OCI-LY7 (cell line): ENCODE measurements around the gene UTS2B. TPM values are rescaled to one million over a fixed set of nuclear protein-coding genes. Genes with fewer than 3 reads are reported as not detected.

ENCODE experiments used
- BruUV-seq: library from RNA; stranded (reverse); fragments of 400-500 nt; replicated peaks from 2 replicates; lab custom pipeline; 2021; lab: Mats Ljungman, UMichigan
- CTCF ChIA-PET: fragments of 300-600 bp; sonication (Branson Sonifier 250); formaldehyde crosslinking; loops from one replicate; lab custom pipeline; 2022; ENCODE audit warnings: antibody characterized with exemption; ENCODE audit not compliant: unreplicated experiment; lab: Charles Lee
- POLR2A ChIA-PET: fragments of 300-600 bp; sonication (Branson Sonifier 250); formaldehyde crosslinking; loops from one replicate; lab custom pipeline; 2022; ENCODE audit warnings: antibody characterized with exemption; lab: Charles Lee
- DNase-seq: peaks from one replicate; pipeline ENCODE4 v3.0.0-alpha.2; 2015; ENCODE audit warnings: low spot score
- H2AFZ ChIP-seq: fragments of 200-600 bp; sonication (generic), shearing (Covaris generic); 2 replicates; pipeline ENCODE4 v1.6.1; 2014; ENCODE audit warnings: mild to moderate bottlenecking, antibody characterized with exemption, low read length, moderate library complexity
- H3K27ac ChIP-seq: fragments of 200-600 bp; sonication (generic); 2 replicates; pipeline ENCODE4 v1.5.1; 2014; ENCODE audit warnings: mixed run types, low read depth, mild to moderate bottlenecking, moderate library complexity, low read length, inconsistent platforms; ENCODE audit not compliant: poor library complexity, severe bottlenecking
- H3K36me3 ChIP-seq: fragments of 200-600 bp; sonication (generic); 2 replicates; pipeline ENCODE4 v1.6.1; 2014; ENCODE audit warnings: mild to moderate bottlenecking, antibody characterized with exemption, low read length, moderate library complexity, mixed read lengths; ENCODE audit not compliant: insufficient read depth
- H3K4me1 ChIP-seq: fragments of 200-600 bp; sonication (generic); 2 replicates; pipeline ENCODE4 v1.5.1; 2014; ENCODE audit warnings: mild to moderate bottlenecking, low read length; ENCODE audit not compliant: insufficient read depth, poor library complexity, severe bottlenecking
- H3K4me2 ChIP-seq: fragments of 200-600 bp; sonication (generic); 2 replicates; pipeline ENCODE4 v1.6.1; 2014; ENCODE audit warnings: mild to moderate bottlenecking, low read length
- H3K4me3 ChIP-seq: fragments of 200-600 bp; sonication (generic); 2 replicates; pipeline ENCODE4 v1.5.1; 2014; ENCODE audit warnings: mild to moderate bottlenecking, low read depth, low read length; ENCODE audit not compliant: poor library complexity, severe bottlenecking
- H3K79me2 ChIP-seq: fragments of 200-600 bp; sonication (generic); 2 replicates; pipeline ENCODE4 v1.6.1; 2016; ENCODE audit warnings: low read depth, mild to moderate bottlenecking, low read length, moderate library complexity, mixed read lengths; ENCODE audit not compliant: insufficient read depth
- H3K9me2 ChIP-seq: fragments of 200-600 bp; sonication (generic); 2 replicates; pipeline ENCODE4 v1.6.1; 2016; ENCODE audit warnings: mild to moderate bottlenecking, low read length, mixed read lengths; ENCODE audit not compliant: insufficient read depth
- H3K9me3 ChIP-seq: fragments of 200-600 bp; sonication (generic); 2 replicates; pipeline ENCODE4 v1.6.1; 2014; ENCODE audit warnings: mild to moderate bottlenecking, mixed run types, low read length, mixed read lengths
- H4K20me1 ChIP-seq: fragments of 200-600 bp; sonication (generic); 2 replicates; pipeline ENCODE4 v1.6.1; 2014; ENCODE audit warnings: mild to moderate bottlenecking, antibody characterized with exemption, low read length, moderate library complexity, mixed read lengths; ENCODE audit not compliant: insufficient read depth
- EZH2phosphoT487 ChIP-seq: fragments of 200-600 bp; sonication (generic); IDR thresholded peaks from 2 replicates; pipeline ENCODE4 v1.6.1; 2018; ENCODE audit warnings: low read depth, borderline replicate concordance, mild to moderate bottlenecking, mixed run types, antibody characterized with exemption, low read length, moderate library complexity, mixed read lengths
- intact Hi-C: fragments of 100-400 bp; cut with micrococcal nuclease; formaldehyde crosslinking; loops from one replicate; pipeline ENCODE4 v1.10.0; 2022; ENCODE audit not compliant: unreplicated experiment
- total RNA-seq, 2 experiments: library from RNA; depleted of rRNA in 1 of 2; stranded (reverse); fragments of >200 nt in 1 of 2; shearing (Covaris generic) in 1 of 2; gene quantifications; 2 replicates each; pipeline ENCODE4 v1.2.3, GENCODE V29; 2014 to 2022
- TF ChIP-seq, protein P1 (sequence below): fragments of 200-600 bp; sonication (generic); conservative IDR thresholded peaks from 2 replicates; pipeline ENCODE4 v1.5.1; 2014; ENCODE audit warnings: mild to moderate bottlenecking, antibody characterized with exemption, low read length, moderate library complexity, mixed read lengths

UTS2B gene
- total RNA-seq, 2 experiments from 2014 or later, result 0.92 to 1.1 TPM

DNA sequence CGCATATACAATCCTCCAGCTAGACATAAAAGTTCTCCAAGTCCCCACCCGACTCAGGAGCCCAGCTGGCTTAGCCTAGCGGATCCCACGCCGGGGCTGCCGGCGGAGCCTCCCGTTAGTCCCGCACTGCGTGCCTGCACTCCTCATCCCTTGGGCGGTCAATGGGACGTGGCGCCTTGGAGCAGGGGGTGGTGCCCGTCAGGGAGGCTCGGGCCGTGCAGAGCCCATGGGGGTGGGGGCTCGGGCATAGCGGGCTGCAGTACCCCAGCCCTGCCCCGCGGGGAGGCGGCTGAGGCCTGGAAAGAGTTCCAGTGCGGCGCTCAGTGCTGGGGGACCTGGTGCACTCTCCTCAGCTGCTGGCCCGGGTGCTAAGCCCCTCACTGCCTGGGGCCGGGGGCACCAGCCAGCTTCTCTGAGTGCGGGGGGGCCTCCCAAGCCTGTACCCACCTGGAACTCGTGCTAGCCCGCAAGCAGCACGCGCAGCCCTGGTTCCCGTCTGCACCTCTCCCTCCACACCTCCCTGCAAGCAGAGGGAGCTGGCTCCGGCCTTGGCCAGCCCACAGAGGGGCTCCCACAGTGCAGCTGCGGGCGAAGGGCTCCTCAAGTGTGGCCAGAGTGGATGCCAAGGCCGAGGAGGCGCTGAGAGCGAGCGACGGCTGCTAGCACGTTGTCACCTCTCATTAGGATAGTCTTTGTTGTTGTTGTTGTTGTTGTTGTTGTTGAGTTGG lies 13.3 kb downstream of the UTS2B start:
- no peak for TF ChIP-seq EZH2phosphoT487
- TF ChIP-seq, protein P1, sequence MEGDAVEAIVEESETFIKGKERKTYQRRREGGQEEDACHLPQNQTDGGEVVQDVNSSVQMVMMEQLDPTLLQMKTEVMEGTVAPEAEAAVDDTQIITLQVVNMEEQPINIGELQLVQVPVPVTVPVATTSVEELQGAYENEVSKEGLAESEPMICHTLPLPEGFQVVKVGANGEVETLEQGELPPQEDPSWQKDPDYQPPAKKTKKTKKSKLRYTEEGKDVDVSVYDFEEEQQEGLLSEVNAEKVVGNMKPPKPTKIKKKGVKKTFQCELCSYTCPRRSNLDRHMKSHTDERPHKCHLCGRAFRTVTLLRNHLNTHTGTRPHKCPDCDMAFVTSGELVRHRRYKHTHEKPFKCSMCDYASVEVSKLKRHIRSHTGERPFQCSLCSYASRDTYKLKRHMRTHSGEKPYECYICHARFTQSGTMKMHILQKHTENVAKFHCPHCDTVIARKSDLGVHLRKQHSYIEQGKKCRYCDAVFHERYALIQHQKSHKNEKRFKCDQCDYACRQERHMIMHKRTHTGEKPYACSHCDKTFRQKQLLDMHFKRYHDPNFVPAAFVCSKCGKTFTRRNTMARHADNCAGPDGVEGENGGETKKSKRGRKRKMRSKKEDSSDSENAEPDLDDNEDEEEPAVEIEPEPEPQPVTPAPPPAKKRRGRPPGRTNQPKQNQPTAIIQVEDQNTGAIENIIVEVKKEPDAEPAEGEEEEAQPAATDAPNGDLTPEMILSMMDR, result no peak
- DNase-seq, result no peak
- Histone ChIP-seq H3K36me3 (no peaks in the 10 kb centered on the region), H3K4me1 (no peaks in the 10 kb centered on the region), H3K27ac (no peak overlapping the region), H3K79me2 (no peaks in the 10 kb centered on the region), H2AFZ (no peak overlapping the region), H4K20me1 (no peaks in the 10 kb centered on the region), H3K9me2 (no peaks in the 10 kb centered on the region), H3K4me2 (no peak overlapping the region), H3K4me3 (no peak overlapping the region), H3K9me3 (no peaks in the 10 kb centered on the region)
- BruUV-seq, result no TSS peak
- ChIA-PET CTCF (no interaction called here), POLR2A (interaction anchor here (0.9 to 1.7 kb wide), 4 partner anchors 15 to 862 kb away, joined by 3 to 7 read pairs (median 5); no protein-coding TSS in a partner anchor)
- intact Hi-C loops, result no loop called here

DNA sequence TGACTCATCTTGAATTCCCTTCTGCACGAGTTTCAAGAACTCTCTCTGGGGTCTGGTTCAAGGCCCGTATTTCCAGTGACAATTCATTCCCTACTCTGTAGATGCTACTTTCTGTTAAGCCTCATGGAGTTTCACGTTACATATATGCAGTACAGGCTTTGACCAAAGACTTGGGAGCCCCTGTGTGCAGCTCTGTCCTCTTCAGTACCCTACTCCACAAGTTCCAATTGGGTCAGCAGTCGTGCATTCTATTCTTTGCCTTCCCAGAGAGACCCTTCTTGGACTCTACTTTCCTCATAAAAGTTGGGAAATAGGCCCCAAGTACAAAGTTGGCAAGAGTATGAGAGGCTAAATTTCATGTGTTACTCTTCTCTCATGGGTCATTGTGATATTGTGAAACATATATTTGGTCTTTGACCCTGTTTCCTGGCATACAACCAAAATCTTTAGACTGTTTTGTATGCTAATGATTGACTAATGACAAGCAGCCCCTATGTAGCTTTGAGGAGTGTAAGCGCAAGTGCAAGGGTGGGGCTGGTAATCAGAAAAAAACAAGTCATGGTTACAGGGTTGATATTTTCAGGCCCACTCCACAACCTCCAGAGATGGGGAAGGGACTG lies 16.1 kb downstream of the UTS2B start:
- H3K9me2 ChIP-seq, result no peaks in the 10 kb centered on the region
- intact Hi-C loops, result no loop called here
- H3K27ac ChIP-seq, result no peak overlapping the region
- no peaks in the 10 kb centered on the region for H3K79me2 ChIP-seq
- no peak for DNase-seq
- no peak for TF ChIP-seq EZH2phosphoT487
- TF ChIP-seq, protein P1, result no peak
- no peak overlapping the region for H2AFZ ChIP-seq
- H3K4me3 ChIP-seq, result no peak overlapping the region
- H3K4me2 ChIP-seq, result no peak overlapping the region
- H4K20me1 ChIP-seq, result no peaks in the 10 kb centered on the region
- H3K4me1 ChIP-seq, result no peaks in the 10 kb centered on the region
- CTCF ChIA-PET, result no interaction called here
- H3K9me3 ChIP-seq, result no peaks in the 10 kb centered on the region
- no peaks in the 10 kb centered on the region for H3K36me3 ChIP-seq
- POLR2A ChIA-PET, result interaction anchor here (0.7 to 1.2 kb wide), 2 partner anchors 13 to 212 kb away, joined by 5 to 7 read pairs; no protein-coding TSS in a partner anchor
- BruUV-seq, result no TSS peak

DNA sequence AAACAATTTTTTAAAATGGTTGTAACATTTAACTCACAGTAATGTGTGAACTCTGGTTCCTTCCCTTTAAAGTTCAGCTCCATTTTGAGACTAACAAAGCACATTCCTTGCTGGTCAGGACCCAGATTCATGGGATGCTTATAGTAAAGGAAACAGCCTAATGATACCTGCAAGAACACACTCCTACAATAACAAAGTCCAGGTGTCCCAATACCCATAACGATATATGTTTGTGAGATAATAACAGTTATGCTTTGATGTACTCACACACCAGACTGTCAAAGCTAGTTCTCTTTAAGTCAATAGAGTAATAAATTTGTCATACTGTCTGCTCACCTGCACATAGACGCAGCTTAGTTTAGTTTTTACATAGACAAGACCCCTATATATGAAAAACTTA lies 17.0 kb downstream of the UTS2B start:
- intact Hi-C loops, result no loop called here
- POLR2A ChIA-PET, result interaction anchor here (0.5 to 1.2 kb wide), 9 partner anchors 14 to 211 kb away, joined by 3 to 7 read pairs (median 4); no protein-coding TSS in a partner anchor

More for the DNA sequence above, 17.0 kb downstream of the UTS2B start:
- H3K9me3 ChIP-seq, result no peaks in the 10 kb centered on the region
- no peak overlapping the region for H3K4me3 ChIP-seq
- H3K27ac ChIP-seq, result no peak overlapping the region
- TF ChIP-seq EZH2phosphoT487, result no peak
- TF ChIP-seq, protein P1, result no peak
- H3K36me3 ChIP-seq, result no peaks in the 10 kb centered on the region
- H2AFZ ChIP-seq, result no peak overlapping the region
- H4K20me1 ChIP-seq, result no peaks in the 10 kb centered on the region
- no peaks in the 10 kb centered on the region for H3K79me2 ChIP-seq
- CTCF ChIA-PET, result no interaction called here
- H3K4me2 ChIP-seq, result no peak overlapping the region
- no TSS peak for BruUV-seq
- no peaks in the 10 kb centered on the region for H3K4me1 ChIP-seq
- H3K9me2 ChIP-seq, result no peaks in the 10 kb centered on the region
- DNase-seq, result no peak
